GM23338 (cell line): ENCODE results near the gene ZKSCAN8. TPM values are rescaled to one million over a fixed set of nuclear protein-coding genes. Genes with fewer than 3 reads are reported as not detected.

Experiments
- ATAC-seq: fragments of 200-7000 bp; cut with Tn5 transposase; 3 replicates; pipeline ENCODE4 v1.9.1; 2020
- DNase-seq: peaks from one replicate; pipeline ENCODE4 v3.0.0-alpha.2; 2015; ENCODE audit warnings: low spot score
- H2AFZ ChIP-seq: fragments of 200-600 bp; sonication (generic); 2 replicates; pipeline ENCODE4 v1.8.0; 2016; ENCODE audit warnings: antibody characterized with exemption, mild to moderate bottlenecking, moderate library complexity
- H3F3A ChIP-seq: fragments of 200-600 bp; sonication (generic); replicated peaks from 2 replicates; pipeline ENCODE4 v1.8.0; 2017; ENCODE audit warnings: antibody characterized with exemption, mixed run types, low read depth
- H3K27ac ChIP-seq: fragments of 200-600 bp; sonication (generic); 2 replicates; pipeline ENCODE4 v1.6.1; 2016; ENCODE audit warnings: low read depth
- H3K27me3 ChIP-seq: fragments of 200-600 bp; sonication (generic); 2 replicates; pipeline ENCODE4 v1.8.0; 2016; ENCODE audit warnings: mild to moderate bottlenecking, mixed run types, moderate library complexity; ENCODE audit not compliant: insufficient read depth
- H3K36me3 ChIP-seq: fragments of 200-600 bp; sonication (generic); 2 replicates; pipeline ENCODE4 v1.8.0; 2016; ENCODE audit warnings: mild to moderate bottlenecking; ENCODE audit not compliant: insufficient read depth
- H3K4me1 ChIP-seq: fragments of 200-600 bp; sonication (generic); 2 replicates; pipeline ENCODE4 v1.8.0; 2016; ENCODE audit warnings: mild to moderate bottlenecking, moderate library complexity; ENCODE audit not compliant: insufficient read depth
- H3K4me2 ChIP-seq: fragments of 200-600 bp; sonication (generic); 2 replicates; pipeline ENCODE4 v1.7.1; 2017; ENCODE audit warnings: mixed run types
- H3K4me3 ChIP-seq: fragments of 200-600 bp; sonication (generic); 2 replicates; pipeline ENCODE4 v1.6.1; 2016; ENCODE audit warnings: mixed run types
- H3K79me2 ChIP-seq: fragments of 200-600 bp; sonication (generic); replicated peaks from 2 replicates; pipeline ENCODE4 v1.8.0; 2017; ENCODE audit warnings: mild to moderate bottlenecking; ENCODE audit not compliant: insufficient read depth
- H3K9me2 ChIP-seq: fragments of 200-600 bp; sonication (generic); 2 replicates; pipeline ENCODE4 v1.8.0; 2017; ENCODE audit not compliant: insufficient read depth
- H4K20me1 ChIP-seq: fragments of 200-600 bp; sonication (generic); replicated peaks from 2 replicates; pipeline ENCODE4 v1.8.0; 2017; ENCODE audit warnings: mild to moderate bottlenecking; ENCODE audit not compliant: insufficient read depth
- H3K27ac Mint-ChIP-seq: 2 replicates; pipeline ENCODE4 v1.8.0; 2020; ENCODE audit warnings: inconsistent platforms, mild to moderate bottlenecking, moderate library complexity, mixed read lengths
- H3K27me3 Mint-ChIP-seq: 3 replicates; pipeline ENCODE4 v1.8.0; 2022; ENCODE audit warnings: low read depth, mild to moderate bottlenecking, moderate library complexity, mixed read lengths, inconsistent platforms; ENCODE audit not compliant: insufficient read depth, poor library complexity
- H3K36me3 Mint-ChIP-seq: 3 replicates; pipeline ENCODE4 v1.8.0; 2021; ENCODE audit warnings: low read depth, mild to moderate bottlenecking, inconsistent platforms, moderate library complexity, mixed read lengths
- H3K4me1 Mint-ChIP-seq: 3 replicates; pipeline ENCODE4 v1.8.0; 2020; ENCODE audit warnings: mild to moderate bottlenecking, inconsistent platforms, mixed read lengths
- H3K4me3 Mint-ChIP-seq: 3 replicates; pipeline ENCODE4 v1.8.0; 2021; ENCODE audit warnings: moderate library complexity, mild to moderate bottlenecking, inconsistent platforms, mixed read lengths
- H3K9me3 Mint-ChIP-seq: 3 replicates; pipeline ENCODE4 v1.8.0; 2020; ENCODE audit warnings: moderate library complexity, mild to moderate bottlenecking, inconsistent platforms, mixed read lengths
- CREB1 ChIP-seq: fragments of 250-450 bp; sonication (Bioruptor Pico); IDR thresholded peaks from 2 replicates; pipeline ENCODE4 v1.5.0; 2020; ENCODE audit warnings: low read depth, mild to moderate bottlenecking, moderate library complexity
- EZH2 ChIP-seq: fragments of 200-600 bp; sonication (generic); IDR thresholded peaks from one replicate; pipeline ENCODE4 v1.8.0; 2017; ENCODE audit warnings: antibody characterized with exemption, mild to moderate bottlenecking, low read depth; ENCODE audit not compliant: unreplicated experiment
- EZH2phosphoT487 ChIP-seq: fragments of 200-600 bp; sonication (generic); IDR thresholded peaks from one replicate; pipeline ENCODE4 v1.8.1; 2018; ENCODE audit warnings: antibody characterized with exemption; ENCODE audit not compliant: unreplicated experiment
- STAT1 ChIP-seq: IDR thresholded peaks from one replicate; pipeline ENCODE4 v1.6.1; 2016; ENCODE audit warnings: antibody characterized with exemption; ENCODE audit not compliant: unreplicated experiment
- ZNF331 ChIP-seq: fragments of 250-450 bp; sonication (Bioruptor Pico); IDR thresholded peaks from 2 replicates; pipeline ENCODE4 v1.5.0; 2020; ENCODE audit warnings: low read depth, mild to moderate bottlenecking, moderate library complexity
- polyA plus RNA-seq: library from polyadenylated mRNA; unstranded; fragments of >200 nt; fragmentation: Nextera tagmentation; extraction: Ambion mirVana; gene quantifications from 2 replicates; pipeline ENCODE4 v1.2.1, GENCODE V29; 2016
- total RNA-seq: library from RNA; depleted of rRNA; stranded (reverse); fragments of >200 nt; shearing (Covaris generic); gene quantifications from 2 replicates; pipeline ENCODE4 v1.2.3, GENCODE V29; 2014
- TF ChIP-seq, protein P1 (sequence below), 2 experiments: fragments of 200-600 bp in 1 of 2; sonication (generic) in 1 of 2; conservative IDR thresholded peaks; 2 replicates each; pipeline versions ENCODE4 v1.5.1 to v1.6.1; 2016 to 2017; ENCODE audit warnings: antibody characterized with exemption in 2 of 2, low read depth in 2 of 2, mild to moderate bottlenecking in 2 of 2, moderate library complexity in 1 of 2

Gene ZKSCAN8
- total and polyA plus RNA-seq, 2 experiments from 2014 or later, result 4.2 to 22.6 TPM

DNA sequence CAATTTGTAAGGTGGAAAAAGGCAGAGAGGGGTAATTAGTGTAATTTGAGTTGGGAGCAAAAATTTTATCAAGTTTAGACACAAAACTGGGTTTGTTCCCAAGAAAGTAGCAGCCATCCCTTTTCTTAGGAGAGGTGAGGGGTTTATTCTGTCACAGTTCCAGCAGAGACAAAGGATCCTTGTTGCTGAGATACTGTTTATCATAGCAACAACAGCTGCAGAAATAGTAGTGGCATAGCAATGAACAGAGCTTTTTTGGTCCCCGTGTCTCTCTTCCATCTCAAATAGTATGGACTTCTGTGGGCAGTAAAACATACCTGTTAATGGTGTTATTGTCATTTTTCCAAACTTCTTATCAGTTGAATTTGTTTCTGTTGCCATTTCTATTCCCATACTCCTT, 23.9 kb downstream of the ZKSCAN8 start:
- H3K36me3 ChIP-seq, result no peaks in the 10 kb centered on the region
- TF ChIP-seq EZH2, result no peak
- H3K27ac ChIP-seq, result no peak overlapping the region
- no peaks in the 10 kb centered on the region for H3K79me2 ChIP-seq
- no peak overlapping the region for H3K4me3 ChIP-seq
- no peaks in the 10 kb centered on the region for H3K27me3 Mint-ChIP-seq
- H2AFZ ChIP-seq, result no peak overlapping the region
- no peak overlapping the region for H3K4me2 ChIP-seq
- H3K4me1 ChIP-seq, result peaks cover 5% of the 10 kb centered on the region; the same call in 1 of the 2 replicates
- ATAC-seq (no peak), DNase-seq (no peak)
- H3K9me3 Mint-ChIP-seq, result no peaks in the 10 kb centered on the region
- no peak overlapping the region for H3K27ac Mint-ChIP-seq
- H3K9me2 ChIP-seq, result peaks cover 6% of the 10 kb centered on the region; the same call in 1 of the 2 replicates
- no peaks in the 10 kb centered on the region for H4K20me1 ChIP-seq
- H3K4me3 Mint-ChIP-seq, result no peak overlapping the region; the same call in 2 of the 3 replicates
- peaks cover 15% of the 10 kb centered on the region for H3K27me3 ChIP-seq
- no peaks in the 10 kb centered on the region for H3K36me3 Mint-ChIP-seq
- H3F3A ChIP-seq, result no peaks in the 10 kb centered on the region
- peaks cover 13% of the 10 kb centered on the region for H3K4me1 Mint-ChIP-seq

DNA sequence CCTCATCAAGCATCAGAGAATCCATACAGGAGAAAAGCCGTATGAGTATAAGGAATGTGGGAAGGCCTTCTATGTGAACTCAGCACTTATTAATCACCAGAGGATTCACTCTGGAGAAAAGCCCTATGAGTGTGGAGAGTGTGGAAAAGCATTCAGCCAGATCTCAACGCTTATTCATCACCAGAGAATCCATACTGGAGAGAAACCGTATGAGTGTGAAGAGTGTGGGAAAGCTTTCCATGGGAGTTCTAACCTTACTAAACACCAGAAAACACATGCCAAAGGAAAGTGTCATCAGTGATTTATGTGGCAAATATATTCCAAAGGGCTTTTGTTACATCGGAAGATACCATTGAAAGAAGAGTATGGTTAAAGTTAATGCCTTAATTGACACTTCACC, 25.4 kb downstream of the ZKSCAN8 start:
- no peak for DNase-seq
- Histone ChIP-seq H4K20me1 (no peaks in the 10 kb centered on the region), H2AFZ (no peak overlapping the region), H3K79me2 (no peaks in the 10 kb centered on the region), H3K9me2 (peaks cover 6% of the 10 kb centered on the region; the same call in 1 of the 2 replicates), H3K27ac (no peak overlapping the region), H3K4me2 (no peak overlapping the region), H3K36me3 (no peaks in the 10 kb centered on the region), H3K4me3 (no peak overlapping the region), H3F3A (no peaks in the 10 kb centered on the region), H3K4me1 (no peaks in the 10 kb centered on the region), H3K27me3 (peaks cover 15% of the 10 kb centered on the region)
- Mint-ChIP-seq H3K36me3 (no peaks in the 10 kb centered on the region), H3K27ac (no peak overlapping the region), H3K27me3 (no peaks in the 10 kb centered on the region), H3K4me1 (peaks cover 5% of the 10 kb centered on the region; the same call in 2 of the 3 replicates), H3K4me3 (no peak overlapping the region), H3K9me3 (no peaks in the 10 kb centered on the region)
- ATAC-seq, result no peak
- TF ChIP-seq, protein P1, sequence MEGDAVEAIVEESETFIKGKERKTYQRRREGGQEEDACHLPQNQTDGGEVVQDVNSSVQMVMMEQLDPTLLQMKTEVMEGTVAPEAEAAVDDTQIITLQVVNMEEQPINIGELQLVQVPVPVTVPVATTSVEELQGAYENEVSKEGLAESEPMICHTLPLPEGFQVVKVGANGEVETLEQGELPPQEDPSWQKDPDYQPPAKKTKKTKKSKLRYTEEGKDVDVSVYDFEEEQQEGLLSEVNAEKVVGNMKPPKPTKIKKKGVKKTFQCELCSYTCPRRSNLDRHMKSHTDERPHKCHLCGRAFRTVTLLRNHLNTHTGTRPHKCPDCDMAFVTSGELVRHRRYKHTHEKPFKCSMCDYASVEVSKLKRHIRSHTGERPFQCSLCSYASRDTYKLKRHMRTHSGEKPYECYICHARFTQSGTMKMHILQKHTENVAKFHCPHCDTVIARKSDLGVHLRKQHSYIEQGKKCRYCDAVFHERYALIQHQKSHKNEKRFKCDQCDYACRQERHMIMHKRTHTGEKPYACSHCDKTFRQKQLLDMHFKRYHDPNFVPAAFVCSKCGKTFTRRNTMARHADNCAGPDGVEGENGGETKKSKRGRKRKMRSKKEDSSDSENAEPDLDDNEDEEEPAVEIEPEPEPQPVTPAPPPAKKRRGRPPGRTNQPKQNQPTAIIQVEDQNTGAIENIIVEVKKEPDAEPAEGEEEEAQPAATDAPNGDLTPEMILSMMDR (conservative IDR thresholded peaks at IDR 0.05; ENCODE audit: low read depth in 2 of 2), result no peak
- TF ChIP-seq CREB1 (CRISPR knock-in tag), result no peak
- no peak for TF ChIP-seq STAT1
- no peak for TF ChIP-seq EZH2phosphoT487
- TF ChIP-seq ZNF331 (CRISPR knock-in tag), result no peak

DNA sequence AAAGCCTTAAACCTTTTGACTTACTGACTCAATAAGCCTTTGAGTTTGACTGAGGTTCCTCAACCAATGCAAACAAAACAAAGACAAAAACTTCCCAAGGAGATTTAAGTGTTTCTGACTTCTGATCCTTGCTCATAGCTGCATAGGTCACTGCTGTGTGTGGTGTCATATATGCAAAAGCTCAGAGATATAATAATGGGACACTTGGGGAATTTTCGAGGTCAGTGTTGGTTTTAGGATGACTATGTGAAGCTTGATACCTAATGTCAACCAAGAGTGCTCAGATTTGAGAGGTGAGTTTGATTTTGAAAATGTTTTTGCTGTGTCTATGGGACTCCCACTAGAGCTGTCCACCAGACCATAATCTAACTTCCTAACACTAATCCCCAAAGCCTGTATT, 26.2 kb downstream of the ZKSCAN8 start:
- Histone ChIP-seq H3F3A (no peaks in the 10 kb centered on the region), H3K4me1 (no peaks in the 10 kb centered on the region), H3K27ac (no peak overlapping the region), H3K4me3 (no peak overlapping the region), H3K36me3 (no peaks in the 10 kb centered on the region), H3K79me2 (no peaks in the 10 kb centered on the region), H3K4me2 (no peak overlapping the region), H3K9me2 (no peaks in the 10 kb centered on the region), H4K20me1 (no peaks in the 10 kb centered on the region), H3K27me3 (peaks cover 14% of the 10 kb centered on the region), H2AFZ (no peak overlapping the region)
- H3K4me1 Mint-ChIP-seq, result no peaks in the 10 kb centered on the region
- H3K27ac Mint-ChIP-seq, result no peak overlapping the region
- no peaks in the 10 kb centered on the region for H3K36me3 Mint-ChIP-seq
- no peaks in the 10 kb centered on the region for H3K9me3 Mint-ChIP-seq
- no peak for DNase-seq
- no peaks in the 10 kb centered on the region for H3K27me3 Mint-ChIP-seq
- TF ChIP-seq CREB1 (CRISPR knock-in tag), result no peak
- H3K4me3 Mint-ChIP-seq, result no peak overlapping the region
- ATAC-seq, result no peak
